ENCODE data around the gene PRPSAP2.

The PRPSAP2 gene

DNA sequence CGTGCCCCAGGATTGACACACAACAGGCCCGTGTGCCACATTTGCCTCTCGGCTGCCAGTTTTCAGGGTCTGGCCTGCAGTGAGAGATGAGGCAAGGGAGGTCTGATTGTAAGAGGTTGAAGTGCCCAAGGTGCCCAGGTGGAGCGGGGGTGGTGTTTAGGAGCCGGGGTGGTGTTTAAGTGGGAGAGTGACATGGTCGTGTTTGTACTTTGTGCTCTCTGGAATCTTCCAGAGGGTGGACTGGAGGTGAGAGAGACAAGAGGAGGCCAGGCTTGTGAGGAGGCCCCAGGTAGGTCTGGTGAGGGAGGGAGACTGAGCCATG lies 104.5 kb downstream of the PRPSAP2 start:
- TF ChIP-seq, protein P1, sequence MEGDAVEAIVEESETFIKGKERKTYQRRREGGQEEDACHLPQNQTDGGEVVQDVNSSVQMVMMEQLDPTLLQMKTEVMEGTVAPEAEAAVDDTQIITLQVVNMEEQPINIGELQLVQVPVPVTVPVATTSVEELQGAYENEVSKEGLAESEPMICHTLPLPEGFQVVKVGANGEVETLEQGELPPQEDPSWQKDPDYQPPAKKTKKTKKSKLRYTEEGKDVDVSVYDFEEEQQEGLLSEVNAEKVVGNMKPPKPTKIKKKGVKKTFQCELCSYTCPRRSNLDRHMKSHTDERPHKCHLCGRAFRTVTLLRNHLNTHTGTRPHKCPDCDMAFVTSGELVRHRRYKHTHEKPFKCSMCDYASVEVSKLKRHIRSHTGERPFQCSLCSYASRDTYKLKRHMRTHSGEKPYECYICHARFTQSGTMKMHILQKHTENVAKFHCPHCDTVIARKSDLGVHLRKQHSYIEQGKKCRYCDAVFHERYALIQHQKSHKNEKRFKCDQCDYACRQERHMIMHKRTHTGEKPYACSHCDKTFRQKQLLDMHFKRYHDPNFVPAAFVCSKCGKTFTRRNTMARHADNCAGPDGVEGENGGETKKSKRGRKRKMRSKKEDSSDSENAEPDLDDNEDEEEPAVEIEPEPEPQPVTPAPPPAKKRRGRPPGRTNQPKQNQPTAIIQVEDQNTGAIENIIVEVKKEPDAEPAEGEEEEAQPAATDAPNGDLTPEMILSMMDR (IDR thresholded peaks at IDR 0.05; ENCODE audit: low read depth, low read length, missing control alignments), result no peak
- H3K4me3 ChIP-seq (ENCODE audit: low read depth, low read length), result no peak overlapping the region
- no peak for DNase-seq (ENCODE audit: low read depth)

DNA sequence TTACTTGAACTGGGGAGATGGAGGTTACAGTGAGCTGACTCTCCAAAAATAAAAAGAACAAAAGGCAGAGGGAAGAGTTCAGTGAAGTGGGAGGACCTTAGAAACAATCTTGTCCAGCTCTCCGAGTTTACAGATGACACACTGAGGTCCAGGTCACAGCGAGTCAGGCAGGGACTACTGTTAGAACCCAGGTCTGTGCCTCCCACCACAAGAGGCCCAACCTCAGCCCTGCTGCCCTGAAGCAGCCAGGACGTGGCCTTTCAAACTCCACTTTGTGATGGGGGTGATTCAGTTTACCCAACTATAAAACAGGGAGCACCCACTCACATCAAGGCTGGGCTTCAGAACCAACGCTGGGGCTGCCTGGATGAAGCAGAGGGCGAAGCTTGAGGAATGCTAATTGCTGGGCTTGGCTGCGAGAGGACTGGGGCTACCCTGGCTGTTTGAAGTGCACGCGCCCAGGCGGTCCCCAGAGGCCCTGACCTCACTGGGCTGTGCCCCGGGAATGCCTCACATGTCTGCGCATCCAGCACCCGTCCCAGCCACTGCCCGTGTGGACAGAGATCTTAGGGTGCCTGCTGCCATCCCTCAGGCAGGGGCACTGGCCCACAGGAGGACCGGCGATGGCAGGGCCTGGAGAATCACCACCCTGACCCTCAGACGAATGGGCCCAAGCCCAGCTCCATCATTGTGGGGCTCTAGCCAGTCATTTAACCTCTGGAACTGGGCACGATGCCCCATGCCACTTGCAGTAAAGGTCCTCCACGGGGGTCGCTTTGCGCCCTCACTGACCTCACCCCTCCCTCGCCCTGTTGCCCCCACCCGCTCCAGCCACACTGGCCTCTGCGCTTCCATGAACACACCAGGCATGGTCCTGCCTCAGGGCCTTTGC lies 105.4 kb downstream of the PRPSAP2 start:
- no peak overlapping the region for H3K4me3 ChIP-seq (ENCODE audit: low read depth, low read length)
- DNase-seq (ENCODE audit: low read depth), result no peak
- TF ChIP-seq, protein P1 (IDR thresholded peaks at IDR 0.05; ENCODE audit: low read depth, low read length, missing control alignments), result no peak

DNA sequence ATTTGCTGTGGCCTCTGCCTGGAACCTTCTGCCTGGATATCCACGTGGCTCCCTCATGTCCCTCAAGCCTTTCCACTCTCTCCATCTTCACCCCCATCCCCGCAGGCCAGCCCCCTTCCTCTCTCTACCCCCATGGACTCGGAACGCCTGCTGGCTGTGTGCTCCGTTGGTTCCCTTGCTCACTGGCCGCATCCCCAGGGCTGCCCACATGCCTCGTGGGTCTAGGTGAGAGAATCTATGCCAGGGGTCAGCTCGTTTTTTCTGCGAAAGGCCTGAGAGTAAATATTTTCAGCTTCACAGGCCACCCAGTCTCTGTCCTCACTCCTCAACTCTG lies 106.1 kb downstream of the PRPSAP2 start:
- TF ChIP-seq, protein P1 (IDR thresholded peaks at IDR 0.05; ENCODE audit: low read depth, low read length, missing control alignments), result no peak
- H3K4me3 ChIP-seq (ENCODE audit: low read depth, low read length), result no peak overlapping the region
- no peak for DNase-seq (ENCODE audit: low read depth)

DNA sequence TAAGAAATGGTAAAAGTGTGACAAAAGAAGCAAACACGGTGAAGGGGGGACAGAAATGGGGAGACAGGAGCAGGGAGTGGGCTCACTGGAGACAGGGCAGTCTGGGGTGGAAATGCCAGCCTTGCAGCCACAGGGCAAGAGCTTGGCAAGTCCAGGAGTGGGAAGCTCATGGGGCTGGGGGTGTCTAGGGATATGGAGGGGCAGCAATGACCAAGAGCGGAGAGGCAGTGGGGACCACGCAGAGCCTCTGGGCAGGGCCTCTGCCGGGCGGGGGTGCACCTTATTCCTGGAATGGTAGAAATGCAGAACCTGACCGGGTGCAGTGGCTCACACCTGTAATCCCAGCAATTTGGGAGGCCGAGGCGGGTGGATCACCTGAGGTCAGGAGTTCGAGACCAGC lies 106.6 kb downstream of the PRPSAP2 start:
- TF ChIP-seq, protein P1 (IDR thresholded peaks at IDR 0.05; ENCODE audit: low read depth, low read length, missing control alignments), result no peak
- no peak for DNase-seq (ENCODE audit: low read depth)
- no peak overlapping the region for H3K4me3 ChIP-seq (ENCODE audit: low read depth, low read length)

DNA sequence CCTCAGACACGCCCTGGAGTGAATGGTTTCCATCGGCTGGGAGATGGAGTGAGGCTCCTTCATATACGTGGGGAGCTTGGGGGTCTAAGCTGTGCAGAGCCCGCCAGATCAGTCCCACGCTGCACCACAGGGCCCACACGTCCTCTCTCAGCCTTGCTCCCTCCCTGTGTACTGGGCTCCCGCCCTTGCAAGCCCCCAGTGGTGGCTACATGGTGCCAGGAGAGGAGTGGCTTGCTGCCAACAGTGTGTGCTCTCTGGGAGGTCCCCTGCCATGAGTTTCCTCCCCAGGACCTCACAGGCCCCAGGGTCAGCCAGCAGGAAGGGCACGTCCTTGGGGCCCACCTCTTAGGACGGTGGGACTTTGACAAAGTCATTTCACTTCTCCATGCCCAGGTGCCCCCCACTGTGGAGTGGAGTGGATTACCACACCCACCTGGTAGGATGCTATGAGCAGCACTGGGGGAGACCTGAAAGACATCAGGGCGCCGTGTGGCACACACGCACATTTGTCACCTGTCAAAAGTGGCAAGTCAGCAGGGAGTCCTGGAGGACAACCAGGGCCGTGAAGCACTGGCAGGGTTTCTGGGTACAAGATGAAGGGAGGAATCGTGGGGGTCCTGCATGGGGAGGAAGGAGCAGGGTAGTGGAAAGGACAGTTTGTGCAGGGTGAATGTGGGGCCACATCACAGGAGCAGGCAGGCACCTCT lies 107.8 kb downstream of the PRPSAP2 start:
- TF ChIP-seq, protein P1 (IDR thresholded peaks at IDR 0.05; ENCODE audit: low read depth, low read length, missing control alignments), result no peak
- no peak overlapping the region for H3K4me3 ChIP-seq (ENCODE audit: low read depth, low read length)
- DNase-seq (ENCODE audit: low read depth), result no peak

DNA sequence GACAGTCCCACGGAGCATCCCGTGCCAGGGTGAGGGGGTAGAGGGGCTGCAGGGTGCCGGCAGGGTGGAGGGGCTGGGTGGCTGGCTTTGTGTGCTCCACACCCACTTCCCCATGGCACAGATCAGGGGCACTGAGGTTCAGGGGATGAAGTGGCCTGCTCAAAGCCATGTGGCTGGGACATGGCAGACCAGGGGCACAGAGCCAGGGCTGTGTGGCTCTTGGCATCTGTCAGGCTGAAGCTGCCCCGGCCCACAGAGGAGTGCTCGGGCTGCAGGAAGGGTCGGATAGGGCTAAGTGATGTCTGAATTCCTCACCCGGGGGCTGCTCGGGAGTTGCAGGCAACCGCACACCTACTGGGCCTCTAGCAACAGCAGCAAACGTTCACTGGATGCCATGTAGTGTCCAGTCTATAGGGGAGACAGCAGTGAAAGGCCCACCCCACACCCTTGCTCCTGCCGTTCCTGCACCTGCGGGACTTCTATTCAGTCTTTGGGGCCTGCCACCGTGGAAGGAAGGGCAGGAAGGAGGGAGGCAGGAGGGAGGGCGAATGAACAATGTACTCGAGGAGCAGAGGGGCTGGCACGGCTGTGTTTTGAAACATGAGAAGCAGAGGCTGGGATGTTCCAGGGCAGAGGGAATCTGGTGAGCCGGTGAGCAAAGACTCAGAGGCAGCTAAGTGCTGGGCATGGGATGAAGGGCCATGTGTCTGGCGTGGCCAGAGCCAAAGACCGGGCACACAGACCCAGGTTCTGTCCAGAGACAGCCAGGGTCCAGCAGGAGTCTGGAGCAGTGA lies 109.1 kb downstream of the PRPSAP2 start:
- TF ChIP-seq, protein P1 (IDR thresholded peaks at IDR 0.05; ENCODE audit: low read depth, low read length, missing control alignments), result no peak
- H3K4me3 ChIP-seq (ENCODE audit: low read depth, low read length), result no peak overlapping the region
- no peak for DNase-seq (ENCODE audit: low read depth)

Data from GM12864 (cell line).